GM21529 (cell line): ENCODE data around the gene SH3GLB2.
"Not testable (repeated sequence)": the region's sequence is repeated elsewhere in the genome, so short reads cannot be mapped to it uniquely, and the experiment has no call there.

Experiments used
- ATAC-seq: cut with Tn5 transposase; IDR thresholded peaks from one replicate; pipeline ENCODE4 v1.9.1; 2021; ENCODE audit not compliant: unreplicated experiment

The SH3GLB2 gene

DNA sequence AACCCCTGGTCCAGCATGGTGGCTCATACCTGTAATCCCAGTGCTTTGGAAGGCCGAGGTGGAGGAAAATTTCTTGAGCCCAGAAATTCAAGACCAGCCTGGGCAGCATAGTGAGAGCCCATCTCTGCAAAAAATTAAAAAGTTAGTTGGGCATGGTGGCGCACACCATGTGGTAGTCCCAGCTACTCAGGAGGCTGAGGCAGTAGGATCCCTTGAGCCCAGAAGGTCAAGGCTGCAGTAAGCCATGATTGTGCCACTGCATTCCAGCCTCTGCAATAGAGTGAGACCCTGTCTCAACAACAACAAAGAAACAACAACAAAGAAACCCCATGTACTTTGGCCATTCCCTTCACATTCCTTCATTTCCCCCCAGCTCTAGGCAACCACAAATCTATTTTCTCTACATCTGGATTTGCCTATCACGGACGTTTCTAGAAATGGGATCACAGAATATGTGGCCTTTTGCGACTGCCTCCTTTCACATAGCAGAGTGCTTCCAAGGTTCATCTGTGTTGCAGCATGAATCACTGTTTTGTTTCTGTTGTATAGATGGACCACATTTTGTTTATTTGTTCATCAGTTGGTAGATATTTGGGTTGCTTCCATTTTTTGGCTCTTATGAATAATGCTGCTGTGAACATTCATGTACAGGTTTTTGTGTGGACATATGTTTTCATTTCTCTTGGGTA is 26.2 kb upstream of the SH3GLB2 start:
- no peak for ATAC-seq

DNA sequence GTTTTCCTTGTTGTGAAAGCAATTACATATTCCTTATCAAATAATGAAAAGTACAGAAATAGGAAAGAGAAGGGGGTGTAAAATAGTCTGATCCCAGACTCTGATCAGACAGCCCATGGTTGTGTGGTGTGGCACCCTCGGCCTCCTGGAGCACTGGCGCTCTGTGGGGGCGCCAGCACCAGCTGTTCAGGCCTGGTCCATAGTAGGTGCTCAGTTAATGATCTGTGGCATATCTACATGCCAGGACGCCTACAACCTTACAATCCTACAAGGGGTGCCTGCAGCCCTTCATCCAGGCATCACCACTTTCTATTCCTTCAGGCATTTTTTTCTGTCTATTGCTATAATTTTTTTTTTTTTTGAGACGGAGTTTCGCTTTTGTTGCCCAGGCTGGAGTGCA is 24.9 kb upstream of the SH3GLB2 start:
- no peak for ATAC-seq

DNA sequence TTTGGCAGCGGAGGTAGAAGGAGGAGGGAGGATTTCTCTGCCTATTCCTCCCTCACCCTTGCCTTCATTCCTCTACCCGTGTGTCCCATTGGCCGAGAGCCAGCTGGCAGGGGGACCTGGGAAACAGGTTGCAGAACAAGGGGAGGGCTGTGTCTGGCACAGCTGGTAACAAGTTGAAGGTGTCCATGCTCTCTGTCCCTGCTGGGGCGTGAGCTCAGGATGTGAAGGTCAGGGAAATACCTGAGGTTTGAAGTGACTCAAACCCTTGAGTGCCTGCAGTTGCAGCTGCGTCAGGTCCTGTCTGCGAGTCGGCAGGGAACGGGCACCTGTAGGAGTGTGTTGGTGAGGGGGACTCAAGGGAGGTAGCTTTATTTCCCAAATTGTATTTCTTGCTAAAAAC is 24.5 kb upstream of the SH3GLB2 start:
- ATAC-seq, result no peak

DNA sequence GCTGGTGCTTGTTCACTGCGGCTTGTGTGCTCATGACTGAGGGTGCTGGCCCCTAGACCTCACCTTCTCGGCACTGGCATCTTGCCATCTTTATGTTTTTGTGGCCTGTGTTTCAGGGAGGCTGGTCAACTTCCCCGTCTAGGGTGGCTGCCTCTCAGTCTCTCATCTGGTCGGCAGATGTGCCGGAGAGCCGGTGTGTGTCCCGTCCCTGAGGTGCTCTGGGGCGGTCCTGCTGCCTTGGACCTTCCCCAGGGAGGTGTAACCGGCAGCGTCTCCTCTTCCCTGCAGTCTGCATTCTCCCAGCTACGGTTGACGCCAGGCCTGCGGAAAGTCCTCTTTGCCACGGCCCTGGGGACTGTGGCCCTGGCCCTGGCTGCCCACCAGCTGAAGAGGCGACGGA is 13.9 kb upstream of the SH3GLB2 start:
- ATAC-seq, result no peak

DNA sequence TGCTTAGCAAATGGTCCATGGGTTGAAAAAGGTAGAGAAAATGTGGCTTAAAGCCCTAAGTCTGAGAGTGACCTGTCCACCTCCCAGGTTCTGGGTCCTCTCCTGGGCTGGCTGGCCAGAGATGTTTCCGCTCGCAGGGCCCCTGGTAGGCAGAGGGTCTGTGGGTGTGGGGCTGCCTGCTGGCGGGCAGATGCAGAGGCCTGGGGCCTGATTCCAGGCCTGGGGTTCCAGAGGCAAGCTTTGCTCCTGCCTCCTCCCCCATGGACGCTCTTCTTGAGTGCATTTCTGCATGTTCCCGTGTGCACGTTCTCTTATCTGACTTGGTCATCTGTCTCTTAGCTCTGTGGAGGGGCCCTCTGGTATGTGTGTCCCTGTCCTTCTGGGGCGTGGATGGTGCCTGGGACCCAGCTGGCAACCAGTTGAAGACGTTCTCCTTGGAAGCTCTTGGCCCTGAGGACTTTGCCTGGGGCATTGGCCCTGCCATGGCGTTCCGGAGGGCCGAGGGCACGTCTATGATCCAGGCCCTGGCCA is 12.0 kb upstream of the SH3GLB2 start:
- ATAC-seq, result no peak

DNA sequence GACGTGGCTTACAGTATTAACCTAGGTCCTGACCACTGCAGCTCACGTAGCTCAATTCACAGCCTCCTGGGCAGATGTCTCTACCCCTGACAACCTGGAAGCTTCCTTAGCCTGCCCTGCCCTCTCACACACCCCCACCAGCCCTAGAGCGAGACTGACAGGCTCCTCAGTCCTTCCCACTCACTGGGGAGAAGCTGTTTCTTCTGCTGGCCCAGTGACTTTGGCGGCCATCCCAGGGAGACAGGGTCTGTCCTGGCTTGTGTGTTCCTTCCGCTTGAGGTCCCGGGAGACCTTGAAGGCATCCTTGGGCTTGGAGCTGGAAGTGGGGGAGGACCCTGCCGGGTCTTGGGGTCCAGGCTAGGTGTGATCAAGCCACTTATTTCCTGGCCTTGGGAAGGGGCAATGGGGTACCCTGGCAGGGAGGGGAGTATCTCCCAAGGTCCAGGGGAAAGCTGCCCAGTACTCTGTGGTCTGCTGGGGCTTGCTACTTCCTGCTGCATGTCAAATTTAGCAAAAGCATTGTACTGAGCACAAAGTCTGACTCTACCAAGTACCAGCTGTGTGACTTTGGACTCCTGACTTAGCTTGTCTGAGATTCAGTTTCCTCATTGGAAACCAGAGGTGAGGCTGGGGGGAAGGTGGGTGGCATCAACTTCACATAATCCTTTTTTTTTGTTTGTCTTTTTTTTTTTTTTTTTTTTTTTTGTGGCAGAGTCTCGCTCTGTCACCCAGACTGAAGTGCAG is 10.2 kb upstream of the SH3GLB2 start:
- no peak for ATAC-seq

DNA sequence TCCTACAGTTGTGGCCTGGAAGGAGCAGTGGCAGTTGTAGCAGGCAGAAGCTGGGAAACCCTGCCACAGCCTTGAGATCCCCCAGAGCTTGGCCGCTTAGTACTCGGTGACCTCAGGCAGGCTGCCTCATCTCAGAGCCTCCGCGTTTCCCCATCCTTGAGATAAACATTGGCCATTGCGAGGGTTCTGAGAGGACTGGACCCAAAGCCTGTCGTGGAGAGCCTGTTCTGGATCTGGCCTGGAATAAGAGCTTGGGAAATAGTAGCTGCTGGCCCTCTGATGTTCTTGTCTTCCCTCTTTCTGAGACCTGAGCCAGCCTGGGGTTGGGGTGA is 9.6 kb upstream of the SH3GLB2 start:
- ATAC-seq, result no peak

DNA sequence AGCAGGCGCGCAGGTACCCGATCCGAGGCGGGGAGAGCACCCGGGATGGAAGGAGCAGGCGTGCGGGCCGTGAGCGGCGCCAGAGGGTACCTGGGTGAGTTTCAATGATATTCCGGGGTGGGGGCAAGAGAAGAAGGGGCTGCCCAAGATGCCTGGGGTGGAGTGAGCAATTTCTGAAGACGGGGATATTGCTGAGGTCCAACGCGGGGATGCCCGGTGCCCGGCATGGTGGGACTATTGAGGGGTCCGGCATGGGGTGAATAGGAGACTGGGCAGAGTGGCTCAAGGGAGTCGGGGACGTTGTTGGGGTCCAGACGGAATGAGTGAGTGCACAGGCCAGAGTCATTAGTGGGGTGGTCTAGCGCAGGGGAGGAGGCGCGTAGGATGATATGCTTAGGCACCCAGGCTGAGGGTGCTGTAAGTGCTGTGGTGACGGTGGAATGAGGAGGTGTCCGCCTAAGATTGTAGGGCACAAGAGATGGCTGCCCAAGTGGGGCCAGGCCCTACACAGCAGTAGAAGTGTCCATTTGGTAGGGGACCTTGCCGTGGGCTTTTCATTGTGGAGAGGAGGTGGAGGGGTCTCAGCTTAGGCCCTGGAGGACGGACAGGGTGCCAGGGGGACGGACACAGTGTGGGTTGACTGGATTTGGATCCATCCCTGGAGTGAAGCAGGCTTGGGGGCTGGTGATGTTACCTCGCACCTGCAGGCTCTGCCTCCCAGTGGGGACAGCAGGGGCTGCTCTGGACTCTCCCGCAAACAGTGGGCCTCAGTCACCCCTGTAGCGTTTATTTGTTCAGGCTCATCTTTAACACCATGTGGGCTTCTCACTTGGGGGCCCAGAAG is 9.0 kb upstream of the SH3GLB2 start:
- no peak for ATAC-seq

DNA sequence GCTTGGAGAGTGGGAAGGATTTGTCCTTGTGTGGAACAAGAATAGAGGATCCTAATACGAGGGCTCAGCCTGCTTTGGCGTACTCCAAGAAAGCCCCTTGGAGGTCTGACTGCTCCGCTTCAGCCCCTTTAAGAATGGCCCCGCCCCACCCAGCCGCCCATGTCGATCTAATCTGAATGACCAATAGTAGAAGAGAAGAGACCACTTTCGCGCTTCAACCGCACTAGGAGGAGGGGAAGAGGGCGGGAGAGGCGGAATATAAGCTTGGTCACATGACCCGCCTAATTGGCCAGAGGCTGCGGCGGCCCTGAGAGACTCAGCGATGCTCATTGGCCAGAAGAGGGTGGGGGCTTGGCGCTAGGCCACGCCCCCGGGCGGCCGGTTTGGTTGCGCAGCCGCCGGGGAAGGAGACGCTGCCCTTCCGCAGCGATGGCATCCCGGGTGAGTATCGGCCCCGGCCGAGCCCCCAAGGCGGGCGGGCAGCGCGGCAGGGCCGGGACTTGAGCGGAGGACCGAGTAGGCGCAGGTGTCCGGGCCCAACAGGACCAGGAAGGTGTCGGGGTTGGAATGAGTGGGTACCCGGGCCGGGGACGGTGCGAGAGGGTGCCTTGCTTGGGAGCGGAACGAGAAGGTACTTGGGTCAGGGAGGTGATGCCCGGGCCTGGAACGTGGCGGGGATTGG is 8.3 kb upstream of the SH3GLB2 start, which contains the start of gene MIGA2:
MIGA2 (plus strand) TSS at position 386 of the 682 bp plus-strand sequence. CDS start 3,969 bp downstream, outside the sequence.
- ATAC-seq, result peak; percentile 97

DNA sequence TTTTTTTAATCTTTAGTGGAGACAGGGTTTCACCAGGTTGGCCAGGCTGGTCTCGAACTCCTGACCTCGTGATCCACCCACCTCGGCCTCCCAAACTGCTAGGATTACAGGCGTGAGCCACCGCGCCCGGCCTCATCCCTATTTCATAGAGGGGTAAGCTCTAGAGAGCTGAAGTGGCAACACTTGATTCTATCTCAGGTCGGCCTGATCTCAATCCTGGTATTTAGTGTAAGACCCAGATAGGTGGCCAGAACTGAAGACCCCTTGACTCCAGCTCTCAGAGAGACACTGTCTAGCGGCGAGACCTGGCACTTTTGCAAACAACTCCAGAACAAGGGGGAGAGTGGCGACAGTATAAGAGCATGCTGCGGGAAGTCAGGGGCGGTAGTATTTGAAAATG is 7.7 kb upstream of the SH3GLB2 start:
- ATAC-seq, result not testable (repeated sequence)

DNA sequence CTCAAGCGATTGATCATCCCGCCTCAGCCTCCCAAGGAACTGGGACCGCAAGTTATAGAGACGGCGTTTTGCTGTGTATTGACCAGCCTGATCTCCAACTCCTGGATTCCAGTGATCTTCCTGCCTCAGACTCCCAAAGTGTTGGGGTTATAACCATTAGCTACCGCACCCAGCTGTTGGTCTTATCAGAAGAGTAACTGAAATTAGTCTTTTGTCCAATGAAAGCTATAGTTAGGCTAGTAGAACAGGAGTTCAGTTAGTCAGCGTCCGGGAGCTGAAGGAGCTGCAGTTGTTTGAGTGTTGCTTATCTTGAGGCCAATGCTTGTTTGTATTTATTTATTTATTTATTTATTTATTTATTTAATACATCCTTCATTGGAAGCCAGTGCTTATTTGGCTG is 5.1 kb upstream of the SH3GLB2 start:
- ATAC-seq, result no peak

DNA sequence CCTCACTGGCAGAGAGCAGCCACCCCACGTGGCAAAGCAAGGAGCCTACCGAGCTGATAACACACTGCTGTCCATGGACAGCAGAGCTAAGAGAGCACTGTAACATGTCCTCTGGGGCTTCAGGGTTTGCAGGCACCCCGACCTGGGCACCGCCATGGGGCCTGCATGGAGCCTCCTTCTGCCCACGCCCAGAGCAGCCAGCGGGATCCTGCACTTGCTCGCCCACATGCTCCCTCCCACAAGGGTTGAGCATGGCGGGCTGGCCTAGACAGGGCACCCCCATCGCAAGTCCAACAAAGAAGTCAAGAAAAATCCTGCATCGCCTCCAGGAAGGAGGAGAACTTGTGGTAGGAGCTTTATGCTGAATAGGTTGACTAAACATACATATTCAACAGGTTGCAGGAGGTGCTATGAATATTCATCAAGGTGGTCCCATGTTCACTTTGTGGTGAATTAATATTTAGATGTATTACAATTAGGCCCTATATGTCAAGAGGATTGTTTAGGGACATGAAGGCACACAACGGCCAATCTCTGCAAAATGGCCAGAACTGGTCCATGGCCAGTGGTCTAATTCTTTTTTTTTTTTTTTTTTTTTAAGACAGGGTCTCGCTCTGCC is 4.5 kb upstream of the SH3GLB2 start:
- ATAC-seq, result no peak

DNA sequence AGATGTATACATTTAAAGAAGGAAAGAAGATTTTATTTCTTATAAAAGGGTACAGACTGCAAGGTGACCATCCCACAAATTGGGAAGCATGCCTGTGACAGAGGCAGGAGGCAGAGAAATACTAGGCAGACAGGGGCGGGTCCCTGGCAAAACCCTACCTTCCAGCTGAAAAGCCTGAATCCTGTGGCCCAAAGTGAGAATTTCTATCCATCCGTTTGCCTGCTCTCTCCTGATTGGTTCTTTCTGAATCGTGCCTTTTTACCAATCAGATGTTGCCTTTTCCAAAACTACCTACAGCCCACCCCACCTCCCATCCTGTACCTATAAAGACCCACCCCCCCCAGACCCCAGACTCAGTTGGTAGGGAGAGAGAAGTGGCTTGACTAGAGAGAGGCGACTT is 3.4 kb upstream of the SH3GLB2 start:
- no peak for ATAC-seq

DNA sequence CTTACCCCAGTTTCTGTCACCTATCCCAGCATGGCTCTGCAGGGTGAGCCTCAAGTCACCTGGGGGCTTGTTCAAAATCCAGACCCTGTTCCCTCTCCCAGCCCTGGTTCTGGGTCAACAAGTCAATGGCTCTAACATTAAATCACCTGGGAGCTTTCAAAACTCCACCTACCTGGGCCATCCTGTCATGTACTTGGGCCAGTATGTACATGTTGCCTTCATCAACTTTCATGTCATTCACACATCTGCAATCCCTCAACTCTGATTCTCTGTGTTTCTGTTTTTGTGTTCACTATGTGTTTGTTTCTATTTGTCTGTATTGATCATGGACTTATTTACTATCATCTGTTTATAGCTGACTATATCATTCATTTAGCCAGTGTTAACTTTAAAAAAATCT is 2.1 kb upstream of the SH3GLB2 start:
- ATAC-seq, result no peak

DNA sequence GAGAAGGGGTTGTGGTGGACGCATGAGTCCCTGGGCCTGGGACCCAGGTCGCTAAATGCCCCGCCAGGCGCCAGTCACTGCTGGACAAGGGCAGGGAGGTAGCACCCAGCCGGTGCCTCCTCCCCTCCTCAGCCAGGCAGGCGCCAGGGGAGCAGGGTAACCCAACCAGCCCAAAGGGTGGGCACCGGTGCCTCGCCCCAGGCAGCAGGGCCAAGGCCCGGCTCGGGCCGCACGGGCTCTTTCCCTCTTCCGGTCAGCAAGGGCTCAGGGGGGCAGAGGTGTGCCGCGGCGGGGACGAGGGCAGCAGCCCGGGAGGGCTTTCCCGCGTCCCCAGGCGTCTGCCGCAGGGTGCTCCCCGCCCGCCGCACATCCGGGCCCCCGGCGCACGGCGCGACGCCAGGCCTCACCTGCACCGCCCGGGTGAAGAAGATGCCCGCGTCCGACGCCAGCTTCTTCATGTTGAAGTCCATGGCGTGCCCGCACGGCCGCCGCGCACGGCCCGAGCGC is 393 bp downstream of the SH3GLB2 start:
- peak; percentile 37 for ATAC-seq

DNA sequence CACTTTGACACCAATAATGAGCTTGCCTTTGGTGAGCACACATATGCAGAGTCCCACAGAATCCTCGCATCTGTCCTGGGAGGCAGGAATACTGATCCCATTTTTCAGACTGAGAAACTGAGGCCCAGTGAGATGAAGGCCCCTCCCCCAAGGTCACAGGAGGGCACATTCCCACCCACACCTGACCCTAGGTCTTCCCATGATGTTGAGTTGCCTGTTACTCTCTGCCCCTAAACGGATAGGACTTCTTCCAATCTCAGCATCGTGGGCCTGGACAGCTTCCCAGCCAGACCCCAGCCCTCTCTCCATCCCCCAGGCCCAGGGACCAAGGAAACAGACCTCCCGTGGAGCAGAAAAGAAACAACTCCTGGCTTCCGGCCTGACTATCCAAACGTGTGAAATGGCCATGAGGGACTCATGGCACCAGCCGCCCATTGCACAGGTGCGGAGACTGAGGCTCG is 877 bp downstream of the SH3GLB2 start:
- peak; percentile 12 for ATAC-seq

DNA sequence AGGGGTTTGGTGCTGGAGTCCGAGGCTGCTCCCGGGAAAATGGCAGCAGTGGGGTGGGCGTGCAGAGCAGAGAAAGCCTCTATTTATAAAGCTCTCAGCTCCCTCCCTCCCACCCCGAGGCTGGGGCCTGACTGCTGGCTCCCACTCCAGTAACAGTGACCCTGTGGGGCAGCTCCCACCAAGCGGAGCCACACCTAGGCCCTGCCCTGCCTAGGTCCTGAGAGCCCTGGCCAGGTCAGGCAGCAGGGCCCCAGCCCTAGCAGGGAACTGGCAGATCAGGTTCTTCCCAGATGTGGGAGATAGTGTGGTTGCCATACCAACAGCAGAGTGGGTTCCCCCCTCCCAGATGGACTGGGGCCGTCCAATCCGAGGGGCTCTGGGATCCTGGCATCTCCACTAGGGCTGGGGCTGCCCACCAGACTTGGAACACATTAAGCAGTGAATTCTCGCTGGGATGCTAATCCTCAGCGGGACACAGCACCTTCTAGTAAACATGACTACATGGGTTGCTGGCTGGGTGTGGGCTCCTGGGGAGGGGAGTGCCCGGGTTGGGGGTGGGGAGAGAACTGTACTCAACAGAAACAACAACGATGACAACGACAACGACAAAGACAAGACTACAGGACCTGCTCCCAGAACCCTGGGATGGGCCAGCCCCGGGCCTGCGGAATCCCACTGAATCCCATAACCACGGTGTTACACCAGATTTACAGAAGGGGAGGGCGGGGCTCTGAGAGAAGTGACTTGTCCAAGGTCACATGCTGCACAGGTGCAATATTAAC is 1.5 kb downstream of the SH3GLB2 start:
- ATAC-seq, result no peak

DNA sequence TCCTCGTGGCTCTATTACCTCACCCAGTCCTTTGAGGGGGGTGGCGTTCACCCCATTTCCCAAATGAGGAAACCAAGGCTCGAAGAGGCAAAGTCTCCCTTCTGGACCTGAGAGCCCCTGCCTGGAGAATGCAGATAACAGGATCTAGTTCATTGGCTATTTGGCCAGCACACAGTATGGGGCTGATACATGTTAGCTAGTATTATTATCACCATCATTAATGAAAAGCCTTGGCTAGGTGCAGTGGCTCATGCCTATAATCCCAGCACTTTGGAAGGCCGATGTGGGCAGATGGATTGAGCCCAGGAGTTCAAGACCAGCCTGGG is 4.3 kb downstream of the SH3GLB2 start:
- no peak for ATAC-seq

DNA sequence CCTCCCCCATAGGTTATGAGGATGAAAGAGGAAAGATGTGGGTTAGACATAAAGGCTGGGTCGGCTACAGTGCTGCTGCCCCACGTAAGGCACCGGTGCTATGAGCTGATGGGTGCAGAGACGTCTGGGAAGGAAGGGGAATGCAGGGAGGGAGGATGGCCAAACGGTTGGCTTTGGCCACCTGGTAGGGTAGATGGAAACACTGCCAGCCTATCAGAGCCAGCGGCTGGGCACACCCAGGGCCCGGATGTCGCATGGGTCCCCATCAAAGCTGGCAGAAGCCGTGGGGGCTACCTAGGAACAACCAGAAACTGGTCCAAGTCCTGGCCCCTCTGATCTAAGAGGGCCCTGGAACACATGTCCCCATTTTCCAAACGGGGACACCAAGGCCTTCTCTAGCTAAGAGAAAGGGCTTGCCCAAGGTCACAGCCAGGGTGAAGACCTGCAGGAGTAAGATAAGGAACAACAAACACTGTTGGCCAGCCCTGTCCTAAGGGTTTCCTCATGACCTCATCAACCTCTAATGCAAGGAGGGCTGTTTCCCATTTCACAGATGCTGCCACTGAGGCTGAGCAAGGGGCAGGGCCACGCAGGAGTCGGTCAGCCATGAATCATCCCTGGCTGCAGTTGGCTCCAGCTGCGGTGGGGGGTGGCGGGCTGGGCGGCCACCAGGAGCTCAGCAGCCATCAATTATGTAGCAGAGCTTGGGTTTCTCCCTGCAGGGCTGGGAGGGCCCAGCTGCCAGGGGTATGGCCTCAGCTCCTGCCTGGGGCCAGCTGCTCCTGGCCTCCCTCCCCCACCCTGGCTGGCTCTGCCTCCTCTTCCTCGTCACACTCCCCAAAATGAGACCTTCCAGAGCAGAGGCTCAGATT is 4.9 kb downstream of the SH3GLB2 start:
- ATAC-seq, result no peak
